ENCODE results near the gene DST.

Gene DST

GRCh38 chr6:56624728-56625069 is 18.0 kb downstream of the DST start:
- Histone ChIP-seq H3K36me3 (ENCODE audit: insufficient read depth, insufficient read length, low read length) (peaks cover 46% of the 10 kb centered on the region), H3K9ac (ENCODE audit: insufficient read length, low read depth) (no peak overlapping the region)

GRCh38 chr6:56624046-56624727 is 18.5 kb downstream of the DST start:
- no peak overlapping the region for H3K4me3 ChIP-seq (ENCODE audit: insufficient read length, low read depth)
- no peaks in the 10 kb centered on the region for H3K27me3 ChIP-seq (ENCODE audit: insufficient read depth, insufficient read length)
- H3K9ac ChIP-seq (ENCODE audit: insufficient read length, low read depth): no peak overlapping the region
- no peak for TF ChIP-seq SUZ12 (IDR thresholded peaks at IDR 0.05; ENCODE audit: extremely low read depth, insufficient read depth, insufficient read length)
- TF ChIP-seq YY1 (IDR thresholded peaks at IDR 0.05; ENCODE audit: insufficient read depth, insufficient read length): no peak
- TF ChIP-seq ZNF274 (IDR thresholded peaks at IDR 0.05; ENCODE audit: low read depth, low read length): no peak
- H3K36me3 ChIP-seq (ENCODE audit: insufficient read depth, insufficient read length, low read length): peaks cover 47% of the 10 kb centered on the region
- H3K4me1 ChIP-seq (ENCODE audit: insufficient read depth, insufficient read length): no peaks in the 10 kb centered on the region
- H3K9me3 ChIP-seq (ENCODE audit: insufficient read depth, low read length): no peaks in the 10 kb centered on the region
- no peak for DNase-seq (ENCODE audit: low read depth, low spot score)

More at GRCh38 chr6:56624728-56625069, 18.0 kb downstream of the DST start:
- Histone ChIP-seq H3K27me3 (ENCODE audit: insufficient read depth, insufficient read length) (no peaks in the 10 kb centered on the region), H3K4me3 (ENCODE audit: insufficient read length, low read depth) (no peak overlapping the region), H3K9me3 (ENCODE audit: insufficient read depth, low read length) (no peaks in the 10 kb centered on the region), H3K4me1 (ENCODE audit: insufficient read depth, insufficient read length) (no peaks in the 10 kb centered on the region)
- DNase-seq (ENCODE audit: low read depth, low spot score): no peak
- TF ChIP-seq SUZ12 (IDR thresholded peaks at IDR 0.05; ENCODE audit: extremely low read depth, insufficient read depth, insufficient read length) (no peak), YY1 (IDR thresholded peaks at IDR 0.05; ENCODE audit: insufficient read depth, insufficient read length) (no peak), ZNF274 (IDR thresholded peaks at IDR 0.05; ENCODE audit: low read depth, low read length) (no peak)

DNA sequence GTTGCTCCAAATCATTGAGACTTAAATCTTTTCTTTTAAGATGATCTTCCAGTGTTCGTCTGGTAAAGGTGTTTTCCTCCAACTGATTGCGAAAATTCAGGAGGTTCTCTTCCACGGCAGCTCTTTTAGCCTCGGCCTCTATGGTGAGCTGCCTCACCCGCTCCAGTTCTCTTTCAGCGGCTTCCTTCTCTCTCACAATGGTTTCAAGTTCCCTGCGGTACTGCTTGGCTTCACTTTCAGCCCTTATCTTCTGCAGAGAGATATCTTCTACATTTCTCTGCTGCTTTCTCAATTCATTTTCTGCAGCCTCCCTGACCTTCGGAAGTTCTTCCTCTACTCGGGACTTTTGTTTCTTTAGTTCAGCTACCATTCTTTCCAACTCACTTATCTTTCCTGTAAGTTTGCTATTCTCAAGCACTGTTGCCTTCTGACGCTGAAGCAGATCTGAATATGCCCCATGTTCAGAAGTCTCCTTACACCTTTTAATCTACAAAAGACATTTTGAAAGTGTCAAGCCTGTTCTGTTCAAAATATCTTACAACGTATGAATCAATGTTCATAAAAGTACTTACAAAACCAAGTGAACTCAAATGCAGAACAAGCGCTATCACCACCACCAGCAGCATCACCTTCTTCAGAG is 22.3 kb downstream of the DST start:
- H3K36me3 ChIP-seq (ENCODE audit: insufficient read depth, insufficient read length, low read length): peaks cover 57% of the 10 kb centered on the region
- no peak for DNase-seq (ENCODE audit: low read depth, low spot score)

DNA sequence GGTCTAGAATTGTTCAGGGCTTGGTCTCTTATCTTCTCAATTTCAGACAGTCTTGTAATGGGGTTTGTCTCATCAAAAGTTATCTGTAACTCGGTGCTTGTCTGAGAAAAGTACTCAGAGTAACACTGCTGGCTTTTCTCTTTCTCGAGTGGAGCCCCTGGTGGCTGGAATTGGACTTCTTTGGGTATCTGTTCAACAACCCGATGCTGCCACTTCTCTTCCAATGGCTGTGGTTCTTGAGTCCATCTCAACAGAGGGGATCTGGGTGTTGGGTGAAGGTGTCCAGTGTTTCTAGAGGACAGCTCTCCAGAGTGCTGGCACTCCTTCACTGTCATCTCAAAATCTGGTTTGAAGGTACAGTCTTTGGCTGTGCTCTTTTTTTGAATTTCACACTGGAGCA is 24.6 kb downstream of the DST start:
- Histone ChIP-seq H3K9ac (ENCODE audit: insufficient read length, low read depth) (no peak overlapping the region), H3K9me3 (ENCODE audit: insufficient read depth, low read length) (no peaks in the 10 kb centered on the region), H3K4me1 (ENCODE audit: insufficient read depth, insufficient read length) (no peaks in the 10 kb centered on the region), H3K27me3 (ENCODE audit: insufficient read depth, insufficient read length) (no peaks in the 10 kb centered on the region), H3K36me3 (ENCODE audit: insufficient read depth, insufficient read length, low read length) (peaks cover 54% of the 10 kb centered on the region), H3K4me3 (ENCODE audit: insufficient read length, low read depth) (no peak overlapping the region)
- TF ChIP-seq SUZ12 (IDR thresholded peaks at IDR 0.05; ENCODE audit: extremely low read depth, insufficient read depth, insufficient read length) (no peak), YY1 (IDR thresholded peaks at IDR 0.05; ENCODE audit: insufficient read depth, insufficient read length) (no peak), ZNF274 (IDR thresholded peaks at IDR 0.05; ENCODE audit: low read depth, low read length) (no peak)
- DNase-seq (ENCODE audit: low read depth, low spot score): no peak

More for the DNA sequence above, 22.3 kb downstream of the DST start:
- TF ChIP-seq SUZ12 (IDR thresholded peaks at IDR 0.05; ENCODE audit: extremely low read depth, insufficient read depth, insufficient read length): no peak
- TF ChIP-seq ZNF274 (IDR thresholded peaks at IDR 0.05; ENCODE audit: low read depth, low read length): no peak
- no peak for TF ChIP-seq YY1 (IDR thresholded peaks at IDR 0.05; ENCODE audit: insufficient read depth, insufficient read length)
- H3K4me3 ChIP-seq (ENCODE audit: insufficient read length, low read depth): no peak overlapping the region
- H3K27me3 ChIP-seq (ENCODE audit: insufficient read depth, insufficient read length): no peaks in the 10 kb centered on the region
- H3K9ac ChIP-seq (ENCODE audit: insufficient read length, low read depth): no peak overlapping the region
- no peaks in the 10 kb centered on the region for H3K9me3 ChIP-seq (ENCODE audit: insufficient read depth, low read length)
- H3K4me1 ChIP-seq (ENCODE audit: insufficient read depth, insufficient read length): no peaks in the 10 kb centered on the region

DNA sequence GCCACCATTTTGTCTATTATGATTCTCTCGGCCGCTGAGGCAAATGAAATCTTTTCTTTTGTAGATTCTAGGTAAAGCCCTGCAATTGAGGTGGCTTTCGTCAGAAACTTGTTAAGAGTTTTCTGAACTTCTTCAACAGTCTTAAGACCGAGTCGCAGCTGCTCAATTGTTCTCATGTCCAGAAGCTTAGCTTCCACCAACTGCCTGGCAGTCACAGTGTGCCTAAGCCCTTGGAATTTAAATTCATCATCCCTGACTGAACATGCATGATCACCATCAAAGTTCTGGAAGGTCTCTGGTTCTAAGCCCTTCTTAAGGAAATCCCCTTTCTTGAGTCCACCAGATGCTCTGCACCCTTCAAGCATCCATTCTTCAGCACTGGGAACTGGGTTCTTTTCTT is 25.7 kb downstream of the DST start:
- Histone ChIP-seq H3K4me1 (ENCODE audit: insufficient read depth, insufficient read length) (no peaks in the 10 kb centered on the region), H3K27me3 (ENCODE audit: insufficient read depth, insufficient read length) (no peaks in the 10 kb centered on the region), H3K4me3 (ENCODE audit: insufficient read length, low read depth) (no peak overlapping the region), H3K9ac (ENCODE audit: insufficient read length, low read depth) (no peak overlapping the region), H3K9me3 (ENCODE audit: insufficient read depth, low read length) (no peaks in the 10 kb centered on the region), H3K36me3 (ENCODE audit: insufficient read depth, insufficient read length, low read length) (peaks cover 54% of the 10 kb centered on the region)
- no peak for TF ChIP-seq SUZ12 (IDR thresholded peaks at IDR 0.05; ENCODE audit: extremely low read depth, insufficient read depth, insufficient read length)
- no peak for TF ChIP-seq ZNF274 (IDR thresholded peaks at IDR 0.05; ENCODE audit: low read depth, low read length)
- no peak for TF ChIP-seq YY1 (IDR thresholded peaks at IDR 0.05; ENCODE audit: insufficient read depth, insufficient read length)
- DNase-seq (ENCODE audit: low read depth, low spot score): no peak

DNA sequence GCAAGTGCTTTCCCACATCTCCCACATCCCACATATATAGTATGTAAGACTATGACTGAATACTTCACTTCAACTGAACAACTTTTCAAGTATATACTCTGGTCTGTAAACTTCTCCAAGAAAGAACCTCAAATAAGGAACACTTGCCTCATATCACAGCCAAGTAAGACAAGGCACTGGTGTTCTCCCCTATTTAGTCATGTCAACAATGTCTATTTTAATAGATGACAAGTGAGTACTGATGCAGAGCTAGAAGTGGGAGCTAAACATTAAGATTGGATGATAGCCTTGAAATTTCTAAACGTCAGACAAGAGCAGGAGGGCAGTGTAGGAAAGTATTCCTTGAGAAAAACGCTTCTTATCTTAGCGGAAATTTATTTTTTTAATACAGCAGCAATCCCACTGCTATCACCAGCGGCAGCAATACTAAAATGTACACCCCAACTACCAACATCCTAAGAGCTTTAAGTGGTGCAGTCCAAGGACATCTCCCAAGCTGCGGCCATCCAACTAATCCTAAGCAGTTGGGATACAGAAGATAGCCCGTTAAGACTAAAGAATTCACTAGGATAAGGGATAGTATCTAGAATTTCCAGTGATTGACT is 29.3 kb downstream of the DST start:
- Histone ChIP-seq H3K36me3 (ENCODE audit: insufficient read depth, insufficient read length, low read length) (peaks cover 50% of the 10 kb centered on the region), H3K9ac (ENCODE audit: insufficient read length, low read depth) (no peak overlapping the region), H3K4me1 (ENCODE audit: insufficient read depth, insufficient read length) (no peaks in the 10 kb centered on the region), H3K4me3 (ENCODE audit: insufficient read length, low read depth) (no peak overlapping the region), H3K27me3 (ENCODE audit: insufficient read depth, insufficient read length) (no peaks in the 10 kb centered on the region), H3K9me3 (ENCODE audit: insufficient read depth, low read length) (no peaks in the 10 kb centered on the region)
- DNase-seq (ENCODE audit: low read depth, low spot score): no peak
- no peak for TF ChIP-seq YY1 (IDR thresholded peaks at IDR 0.05; ENCODE audit: insufficient read depth, insufficient read length)

GRCh38 chr6:56608332-56608731 is 34.4 kb downstream of the DST start:
- H3K4me1 ChIP-seq (ENCODE audit: insufficient read depth, insufficient read length): no peaks in the 10 kb centered on the region
- no peaks in the 10 kb centered on the region for H3K9me3 ChIP-seq (ENCODE audit: insufficient read depth, low read length)
- DNase-seq (ENCODE audit: low read depth, low spot score): no peak
- H3K36me3 ChIP-seq (ENCODE audit: insufficient read depth, insufficient read length, low read length): peaks cover 33% of the 10 kb centered on the region
- TF ChIP-seq ZNF274 (IDR thresholded peaks at IDR 0.05; ENCODE audit: low read depth, low read length) (no peak), YY1 (IDR thresholded peaks at IDR 0.05; ENCODE audit: insufficient read depth, insufficient read length) (no peak), SUZ12 (IDR thresholded peaks at IDR 0.05; ENCODE audit: extremely low read depth, insufficient read depth, insufficient read length) (no peak)
- H3K4me3 ChIP-seq (ENCODE audit: insufficient read length, low read depth): no peak overlapping the region
- H3K27me3 ChIP-seq (ENCODE audit: insufficient read depth, insufficient read length): no peaks in the 10 kb centered on the region
- H3K9ac ChIP-seq (ENCODE audit: insufficient read length, low read depth): no peak overlapping the region

Measured in NT2/D1 (cell line).